Urothelium cell line (cell line): ENCODE measurements around the gene TAPBPL.
"Not testable (repeated sequence)": the region's sequence is repeated elsewhere in the genome, so short reads cannot be mapped to it uniquely, and the experiment has no call there.

ENCODE experiments used
- DNase-seq: peaks from one replicate; pipeline ENCODE4 v3.0.0; 2011; ENCODE audit warnings: low spot score, mixed read lengths
- FAIRE-seq: peaks from 2 replicates; lab custom pipeline; 2011; peaks lifted over from hg19 to GRCh38; lab: Jason Lieb, UNC

The TAPBPL gene

GRCh38 chr12:6489449-6489848, 37.6 kb downstream of the TAPBPL start:
- DNase-seq (no peak), FAIRE-seq (no peak)

- not testable (repeated sequence) for FAIRE-seq, DNase-seq
These were observed 38.8 kb downstream of the TAPBPL start for GRCh38 chr12:6490673-6491072.

- FAIRE-seq (peak; percentile 53), DNase-seq (peak; percentile 97)
These were observed 41.1 kb downstream of the TAPBPL start, which contains the start of gene MRPL51 for GRCh38 chr12:6492838-6493496. Gene MRPL51, minus strand, starts transcription at chr12:6493262. Its CDS starts 126 bp downstream, at chr12:6493136.

GRCh38 chr12:6493497-6494257, 41.8 kb downstream of the TAPBPL start, which contains the start of gene NCAPD2:
Gene NCAPD2, plus strand, starts transcription at chr12:6494102. Its CDS starts 997 bp downstream, at chr12:6495099.
- peak; percentile 50 for FAIRE-seq
- peak; percentile 99 for DNase-seq

GRCh38 chr12:6494258-6494743, 42.5 kb downstream of the TAPBPL start:
- FAIRE-seq, result no peak
- DNase-seq, result no peak

DNA sequence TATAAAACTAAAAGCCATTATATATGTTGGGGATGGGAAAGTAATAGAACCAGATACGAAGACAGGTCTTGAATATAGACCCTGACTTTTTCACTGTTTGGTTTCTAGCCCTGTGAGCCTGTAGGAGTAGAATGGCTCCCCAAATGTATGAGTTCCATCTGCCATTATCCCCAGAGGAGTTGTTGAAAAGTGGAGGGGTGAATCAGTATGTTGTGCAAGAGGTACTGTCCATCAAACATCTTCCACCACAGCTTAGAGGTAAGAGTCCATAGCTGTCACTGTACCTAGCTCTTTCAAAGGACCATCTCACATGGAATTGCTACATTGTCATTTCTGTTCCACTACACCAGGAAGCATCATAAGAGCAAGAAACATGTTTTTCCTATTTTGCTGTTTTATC, 43.1 kb downstream of the TAPBPL start:
- DNase-seq (no peak), FAIRE-seq (no peak)

- not testable (repeated sequence) for FAIRE-seq
These were observed 45.4 kb downstream of the TAPBPL start for GRCh38 chr12:6497291-6497690.

GRCh38 chr12:6500466-6500865, 48.6 kb downstream of the TAPBPL start:
- DNase-seq (no peak), FAIRE-seq (no peak)

More at GRCh38 chr12:6497291-6497690, 45.4 kb downstream of the TAPBPL start:
- not testable (repeated sequence) for DNase-seq

- FAIRE-seq (no peak), DNase-seq (no peak)
These were observed 55.5 kb downstream of the TAPBPL start for GRCh38 chr12:6507102-6507998.

- DNase-seq (no peak), FAIRE-seq (no peak)
These were observed 56.2 kb downstream of the TAPBPL start for GRCh38 chr12:6508087-6508486.
